Body of pancreas (tissue), 4 donors: ENCODE data around the gene MRRF. TPM values are rescaled to one million over a fixed set of nuclear protein-coding genes. Genes with fewer than 3 reads are reported as not detected.
A peak's percentile ranks its signal among the peaks of the same experiment; 100 is the strongest.

Experiments
- ATAC-seq: fragments of 150-250 bp; one replicate; pipeline ENCODE4 v1.9.1; 2016
- DNase-seq, 4 donors: peaks; one replicate each; pipeline ENCODE4 v3.0.0-alpha.2; 2019
- H3K27ac ChIP-seq, 4 donors: fragments of 200-600 bp; sonication (generic); 1 replicate in 3 of 4; 2 replicates in 1 of 4; pipeline versions ENCODE4 v1.5.1 to v1.6.1; 2016 to 2019; ENCODE audit warnings: mild to moderate bottlenecking in 1 of 4, mixed read lengths in 1 of 4, moderate library complexity in 1 of 4
- H3K27me3 ChIP-seq, 2 donors: fragments of 200-600 bp; sonication (generic); one replicate each; pipeline ENCODE4 v1.6.0; 2016; ENCODE audit warnings: mild to moderate bottlenecking in 1 of 2
- H3K36me3 ChIP-seq, 2 donors: fragments of 200-600 bp; sonication (generic); replicated peaks in 1 of 2; 2 replicates each; pipeline ENCODE4 v1.5.1; 2016; ENCODE audit warnings: low read depth in 2 of 2; ENCODE audit not compliant: insufficient read depth in 1 of 2
- H3K4me1 ChIP-seq: fragments of 200-600 bp; sonication (generic); one replicate; pipeline ENCODE4 v1.6.0; 2016
- H3K4me3 ChIP-seq, 2 donors: fragments of 200-600 bp; sonication (generic); 1 replicate in 1 of 2; 2 replicates in 1 of 2; pipeline ENCODE4 v1.5.1; 2016 to 2019
- H3K9me3 ChIP-seq, 3 donors: fragments of 200-600 bp; sonication (generic); 1 replicate in 2 of 3; 2 replicates in 1 of 3; pipeline ENCODE4 v1.5.1; 2016
- CTCF ChIP-seq, 7 experiments: fragments of 450-650 bp in 4 of 7; fragments of 200-600 bp in 3 of 7; sonication (generic) in 3 of 7; IDR thresholded peaks; one replicate each; pipeline ENCODE4 v1.5.1; 2016 to 2019; ENCODE audit warnings: antibody characterized with exemption in 7 of 7
- POLR2A ChIP-seq, 3 donors: fragments of 450-650 bp; IDR thresholded peaks; one replicate each; pipeline ENCODE4 v1.6.1; 2016; ENCODE audit warnings: antibody characterized with exemption in 3 of 3, mild to moderate bottlenecking in 2 of 3
- WGBS, 2 donors: methylation state at CpG; one replicate each; pipeline ENCODE4 v1.1.5; 2017; 5-methylcytosine and 5-hydroxymethylcytosine counted together
- intact Hi-C: fragments of 100-400 bp; cut with DNase I; formaldehyde crosslinking; loops from one replicate; pipeline ENCODE4 v1.15.1; 2023
- total RNA-seq, 2 donors: library from RNA; depleted of rRNA; stranded (reverse); fragments of >200 nt; gene quantifications; one replicate each; pipeline ENCODE4 v1.1.0, GENCODE V29; 2016

MRRF gene
- total RNA-seq, 2 donors from 2014 or later = 11.9 to 13.5 TPM

DNA sequence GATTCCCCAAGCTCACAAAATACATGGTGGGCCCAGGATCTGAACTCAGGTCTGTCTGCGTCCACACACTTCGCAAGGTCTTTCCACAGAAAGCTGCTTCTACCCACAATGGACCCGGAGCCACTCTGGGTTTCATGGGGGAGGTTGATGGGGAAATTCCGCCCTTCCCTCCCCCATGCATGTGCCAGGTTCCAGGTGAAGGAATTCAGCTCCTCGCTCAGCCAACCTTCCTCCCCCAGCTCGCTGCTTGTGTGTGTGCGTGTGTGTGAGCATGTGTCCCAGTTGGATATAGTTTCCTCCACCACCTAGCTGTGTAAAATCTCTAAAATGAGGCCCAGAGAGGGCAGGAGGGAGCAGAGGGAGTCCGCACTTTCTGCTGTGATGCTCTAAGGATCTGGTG, 107.2 kb downstream of the MRRF start:
- no peak for TF ChIP-seq POLR2A (IDR thresholded peaks at IDR 0.05)
- no peak for TF ChIP-seq CTCF (IDR thresholded peaks at IDR 0.05)
- H3K27me3 ChIP-seq = no peaks in the 10 kb centered on the region
- no peak for ATAC-seq
- WGBS, 2 donors = 85 to 92% methylated on average over 2 to 8 of the region's 8 CpGs
- intact Hi-C loops = no loop called here
- no peak overlapping the region for H3K4me3 ChIP-seq
- no peak for DNase-seq
- no peaks in the 10 kb centered on the region for H3K36me3 ChIP-seq
- no peak overlapping the region for H3K27ac ChIP-seq
- H3K9me3 ChIP-seq = no peaks in the 10 kb centered on the region
- H3K4me1 ChIP-seq = peaks cover 26% of the 10 kb centered on the region

- Histone ChIP-seq H3K4me1 (peaks cover 29% of the 10 kb centered on the region), H3K9me3 (no peaks in the 10 kb centered on the region), H3K27me3 (no peaks in the 10 kb centered on the region), H3K36me3 (no peaks in the 10 kb centered on the region), H3K27ac (no peak overlapping the region), H3K4me3 (no peak overlapping the region)
- DNase-seq (no peak), ATAC-seq (no peak)
- intact Hi-C loops = no loop called here
- TF ChIP-seq CTCF (IDR thresholded peaks at IDR 0.05) (no peak), POLR2A (IDR thresholded peaks at IDR 0.05) (no peak)
- 79 to 80% methylated on average over 15 to 19 of the region's 19 CpGs for WGBS, 2 donors
These were observed 108.5 kb downstream of the MRRF start for GRCh38 chr9:122372856-122373845.

DNA sequence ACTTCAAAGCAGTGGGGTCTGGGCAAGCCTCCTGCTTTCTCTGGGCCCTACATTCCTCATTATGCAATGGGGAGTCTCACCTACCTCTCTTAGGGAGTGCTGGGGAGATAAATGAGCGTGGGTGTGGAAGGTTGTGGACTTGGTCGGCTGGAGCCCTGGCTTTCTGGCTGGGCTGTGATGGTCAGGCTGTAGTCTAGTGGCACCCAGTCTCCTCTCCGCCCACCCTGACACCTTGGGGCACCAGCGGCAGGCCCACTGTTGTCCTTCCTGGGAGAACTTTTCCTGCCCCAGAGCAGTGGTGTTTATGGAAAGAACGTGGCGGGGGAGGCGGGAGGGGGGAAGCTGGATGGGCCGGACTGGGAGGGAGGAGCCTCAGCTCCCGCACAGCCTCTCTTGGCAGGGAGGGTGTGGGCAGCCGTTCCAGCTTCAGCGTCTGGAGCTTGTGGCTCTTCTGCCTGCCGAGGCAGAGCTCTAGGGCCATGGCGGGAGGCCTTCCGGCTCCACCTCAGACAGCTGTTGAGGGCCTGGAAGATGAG, 110.3 kb downstream of the MRRF start:
- Histone ChIP-seq H3K27ac (no peak overlapping the region), H3K9me3 (no peaks in the 10 kb centered on the region), H3K4me1 (peaks cover 29% of the 10 kb centered on the region), H3K27me3 (no peaks in the 10 kb centered on the region), H3K36me3 (no peaks in the 10 kb centered on the region), H3K4me3 (no peak overlapping the region)
- 25 to 56% methylated on average over 9 to 14 of the region's 14 CpGs for WGBS, 2 donors
- intact Hi-C loops = no loop called here
- DNase-seq = peak; percentile 29 to 57 (median 54)
- TF ChIP-seq POLR2A (IDR thresholded peaks at IDR 0.05) = no peak
- ATAC-seq = peak; percentile 66

GRCh38 chr9:122376796-122377195, 112.1 kb downstream of the MRRF start:
- intact Hi-C loops = no loop called here
- no peaks in the 10 kb centered on the region for H3K36me3 ChIP-seq
- ATAC-seq (no peak), DNase-seq (no peak)
- H3K4me1 ChIP-seq = peaks cover 24% of the 10 kb centered on the region
- H3K4me3 ChIP-seq = no peak overlapping the region
- H3K9me3 ChIP-seq = no peaks in the 10 kb centered on the region
- TF ChIP-seq CTCF (IDR thresholded peaks at IDR 0.05) (no peak), POLR2A (IDR thresholded peaks at IDR 0.05) (no peak)
- H3K27ac ChIP-seq = peak overlapping the region in 1 of 4 donors; percentile 27
- no peaks in the 10 kb centered on the region for H3K27me3 ChIP-seq
- WGBS, 2 donors = 80% methylated on average over 1 of the region's 1 CpG; no CpG with 5 or more reads in 1 of the 2 donors
